ENCODE results near the gene ITCH. TPM values are rescaled to one million over a fixed set of nuclear protein-coding genes. Genes with fewer than 3 reads are reported as not detected.
"Not testable (repeated sequence)": the region's sequence is repeated elsewhere in the genome, so short reads cannot be mapped to it uniquely, and the experiment has no call there.

Gene ITCH
- total and polyA plus RNA-seq, 2 donors (not counting 3 experiments of a cell fraction or from before 2014, with no cell fraction given): 6.4 to 57.4 TPM

- Histone ChIP-seq H2AFZ (ENCODE audit: low read depth, low read length) (no peak overlapping the region), H3K4me3 (replicated peaks in 1 of 3; ENCODE audit: insufficient read depth in 1 of 3, low read depth in 1 of 3, low read length in 3 of 3) (no peak overlapping the region), H3K9me3 (replicated peaks; ENCODE audit: control insufficient read depth, insufficient read depth, low read length) (no peaks in the 10 kb centered on the region), H3K79me2 (ENCODE audit: control insufficient read depth, insufficient read depth, low read length) (peaks cover 33% of the 10 kb centered on the region), H3K4me1 (ENCODE audit: control insufficient read depth, extremely low read depth, insufficient read depth, low read length) (peaks cover 8% of the 10 kb centered on the region), H3K27ac (ENCODE audit: insufficient read depth, low read depth, low read length) (no peak overlapping the region), H4K20me1 (replicated peaks; ENCODE audit: control insufficient read depth, extremely low read depth, insufficient read depth, low read length) (peaks cover 2% of the 10 kb centered on the region), H3K9ac (replicated peaks; ENCODE audit: extremely low read depth, insufficient read depth, low read length) (no peak overlapping the region), H3K36me3 (ENCODE audit: control insufficient read depth in 2 of 2, extremely low read depth in 1 of 2, insufficient read depth in 2 of 2, low read length in 2 of 2) (peaks cover 1 to 11% of the 10 kb centered on the region in 2 experiments), H3K9me1 (replicated peaks; ENCODE audit: control insufficient read depth, extremely low read depth, insufficient read depth, low read length) (no peaks in the 10 kb centered on the region), H3K27me3 (ENCODE audit: control insufficient read depth in 2 of 2, insufficient read depth in 2 of 2, low read length in 2 of 2) (no peaks in the 10 kb centered on the region), H3K4me2 (ENCODE audit: insufficient read depth, low read length) (no peak overlapping the region)
- TF ChIP-seq, protein P1, sequence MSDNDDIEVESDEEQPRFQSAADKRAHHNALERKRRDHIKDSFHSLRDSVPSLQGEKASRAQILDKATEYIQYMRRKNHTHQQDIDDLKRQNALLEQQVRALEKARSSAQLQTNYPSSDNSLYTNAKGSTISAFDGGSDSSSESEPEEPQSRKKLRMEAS (IDR thresholded peaks at IDR 0.05; ENCODE audit: insufficient read depth, insufficient read length): no peak
- no peak for TF ChIP-seq EZH2 (IDR thresholded peaks at IDR 0.05; ENCODE audit: borderline replicate concordance, low read depth, low read length, severe bottlenecking)
- no peak for TF ChIP-seq JUN (IDR thresholded peaks at IDR 0.05; ENCODE audit: borderline replicate concordance, insufficient read depth, insufficient read length, low read depth)
- TF ChIP-seq GATA2 (IDR thresholded peaks at IDR 0.05; ENCODE audit: insufficient read depth, insufficient read length, low read depth, low read length): no peak
- no peak for FAIRE-seq
- ChIA-PET CTCF (interaction anchor here (1.1 to 2.1 kb wide), 3 partner anchors 10 to 100 kb away, joined by 3 to 8 read pairs (median 3); no protein-coding TSS in a partner anchor), POLR2A (no interaction called here)
- no peak for DNase-seq (ENCODE audit: low read depth, low spot score)
- no TSS peak for BruUV-seq (replicated peaks)
- dilution Hi-C loops (cut with MboI; ENCODE audit: extremely low pct_ligation_motif_present, low sequenced_read_pairs): no loop called here
- intact Hi-C loops (cut with micrococcal nuclease): loop anchor here (5.0 kb wide), 1 partner anchor 100 kb away; no protein-coding TSS in a partner anchor
These were observed 49.4 kb downstream of the ITCH start for GRCh38 chr20:34412453-34412852.

GRCh38 chr20:34414525-34414924, 51.5 kb downstream of the ITCH start:
- H4K20me1 ChIP-seq (replicated peaks; ENCODE audit: control insufficient read depth, extremely low read depth, insufficient read depth, low read length); H3K4me3 ChIP-seq (replicated peaks in 1 of 3; ENCODE audit: insufficient read depth in 1 of 3, low read depth in 1 of 3, low read length in 3 of 3); H3K4me1 ChIP-seq (ENCODE audit: control insufficient read depth, extremely low read depth, insufficient read depth, low read length); dilution Hi-C loops (cut with MboI; ENCODE audit: extremely low pct_ligation_motif_present, low sequenced_read_pairs); POLR2A ChIA-PET; H3K9me3 ChIP-seq (replicated peaks; ENCODE audit: control insufficient read depth, insufficient read depth, low read length); H3K9ac ChIP-seq (replicated peaks; ENCODE audit: extremely low read depth, insufficient read depth, low read length); DNase-seq (ENCODE audit: low read depth, low spot score); H3K27me3 ChIP-seq (ENCODE audit: control insufficient read depth in 2 of 2, insufficient read depth in 2 of 2, low read length in 2 of 2); H3K27ac ChIP-seq (ENCODE audit: insufficient read depth, low read depth, low read length); FAIRE-seq; BruUV-seq (replicated peaks); H2AFZ ChIP-seq (ENCODE audit: low read depth, low read length); H3K9me1 ChIP-seq (replicated peaks; ENCODE audit: control insufficient read depth, extremely low read depth, insufficient read depth, low read length): not testable (repeated sequence)
- peak overlapping the region; percentile 52 for H3K4me2 ChIP-seq (ENCODE audit: insufficient read depth, low read length)
- CTCF ChIA-PET: interaction anchor here (1.1 to 1.2 kb wide), 2 partner anchors 102 to 224 kb away, joined by 3 to 7 read pairs; no protein-coding TSS in a partner anchor
- H3K79me2 ChIP-seq (ENCODE audit: control insufficient read depth, insufficient read depth, low read length): peaks cover 17% of the 10 kb centered on the region
- H3K36me3 ChIP-seq (ENCODE audit: control insufficient read depth in 2 of 2, extremely low read depth in 1 of 2, insufficient read depth in 2 of 2, low read length in 2 of 2): peaks cover 0 to 14% of the 10 kb centered on the region in 2 experiments
- intact Hi-C loops (cut with micrococcal nuclease): loop anchor here (5.0 kb wide), 1 partner anchor 102 kb away; no protein-coding TSS in a partner anchor

All from endothelial cell of umbilical vein (primary cell).